ENCODE data around the gene MLIP.
"Not testable (repeated sequence)": the region's sequence is repeated elsewhere in the genome, so short reads cannot be mapped to it uniquely, and the experiment has no call there.

Gene MLIP

DNA sequence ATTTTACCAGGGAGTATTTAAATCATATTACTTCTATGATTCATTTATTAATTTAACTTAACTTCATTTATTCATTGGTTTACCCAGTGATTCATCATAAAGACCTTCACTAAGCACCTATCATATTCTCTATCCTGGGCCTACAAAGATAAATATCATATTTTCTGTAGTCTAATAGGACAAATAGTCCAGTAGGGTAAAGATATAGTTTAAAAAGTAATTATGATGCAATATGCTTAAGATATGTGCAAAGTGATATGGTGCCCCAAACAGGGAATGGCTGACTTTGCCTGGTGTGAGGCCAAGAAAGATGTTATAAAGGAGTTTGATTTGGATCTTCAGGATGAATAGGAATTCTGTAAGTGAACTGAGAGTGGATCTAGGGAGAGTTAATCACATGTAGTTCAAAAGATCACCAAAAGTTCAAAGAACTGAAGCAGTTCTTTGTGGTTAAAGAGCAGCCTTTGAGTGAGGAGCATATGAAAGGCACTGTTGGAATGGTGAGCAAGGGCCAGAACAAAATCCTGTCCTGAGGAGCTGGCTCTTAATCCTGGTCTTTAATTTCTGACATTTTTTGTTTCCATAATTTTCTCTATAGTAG lies 45.5 kb downstream of the MLIP start:
- DNase-seq: no peak

DNA sequence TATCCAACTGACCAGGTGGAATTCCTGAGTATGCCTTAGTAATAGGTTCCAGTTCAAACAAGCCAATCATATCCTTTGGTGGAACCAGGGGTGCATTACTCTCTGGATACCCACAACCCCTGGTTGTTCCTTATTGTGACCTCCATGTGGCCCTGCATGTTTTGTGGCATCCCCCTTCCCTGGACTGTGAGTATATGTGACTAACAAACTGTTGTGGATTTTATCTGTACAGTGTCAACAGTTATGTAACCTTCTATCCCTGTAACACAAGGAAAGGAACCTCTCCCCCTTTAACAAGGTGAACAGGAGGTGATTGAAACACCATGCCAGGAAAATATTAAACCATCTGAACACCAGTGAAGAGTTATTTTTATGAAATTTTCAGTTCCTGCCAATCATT lies 46.2 kb downstream of the MLIP start:
- no peak for DNase-seq

DNA sequence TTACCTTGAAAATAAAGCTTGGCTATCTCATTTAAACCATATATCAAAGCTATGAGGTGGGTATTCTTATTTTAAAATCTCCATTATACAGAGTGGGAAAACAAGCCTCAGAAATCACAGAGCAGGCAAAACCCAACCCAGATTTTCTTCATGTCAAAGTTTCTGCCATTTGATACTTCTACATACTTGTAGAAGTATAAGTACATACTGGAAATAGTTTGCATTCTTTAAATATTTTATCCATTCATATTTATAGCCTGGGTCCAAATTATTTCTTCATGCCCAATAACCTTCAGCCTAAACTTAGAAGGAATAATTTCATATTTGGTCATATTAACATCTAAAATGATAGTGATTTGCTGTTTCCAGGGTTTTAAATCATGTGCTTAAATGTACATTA lies 61.8 kb downstream of the MLIP start:
- DNase-seq: no peak

DNA sequence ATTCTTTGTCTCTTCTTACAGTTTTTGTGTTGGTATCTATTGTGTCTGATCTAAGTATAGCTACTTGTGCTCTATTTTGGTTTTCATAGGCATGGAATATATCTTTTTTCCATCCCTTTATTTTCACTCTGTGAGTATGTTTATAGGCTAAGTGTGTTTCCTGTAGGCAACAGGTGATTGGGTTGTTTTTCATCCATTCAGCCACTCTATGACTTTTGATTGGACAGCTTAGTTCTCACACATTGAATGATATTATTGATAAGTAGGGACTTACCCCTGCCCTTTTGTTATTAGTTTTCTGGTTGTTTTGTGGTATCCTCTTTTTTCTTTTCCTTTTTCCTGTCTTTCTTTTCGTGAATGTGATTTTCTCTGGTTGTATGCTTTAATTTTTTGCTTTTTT lies 67.9 kb downstream of the MLIP start:
- DNase-seq: no peak

DNA sequence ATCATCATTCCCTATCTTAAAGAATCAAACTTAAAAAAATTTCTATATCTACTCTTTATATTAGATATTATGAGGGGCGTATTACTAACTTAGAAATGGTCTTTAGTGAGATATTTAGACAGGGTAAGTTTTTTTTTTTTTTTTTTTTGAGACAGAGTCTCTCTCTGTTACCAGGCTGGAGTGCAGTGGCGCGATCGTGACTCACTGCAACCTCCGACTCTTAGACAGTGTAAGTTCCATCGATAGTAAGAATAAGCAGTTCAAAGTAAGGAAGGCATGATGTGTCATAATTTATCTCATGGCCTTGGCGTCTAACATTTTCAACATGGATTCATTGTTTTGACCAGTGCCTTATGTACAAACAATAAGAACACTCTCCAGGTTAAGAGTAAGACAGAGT lies 72.4 kb downstream of the MLIP start:
- DNase-seq: no peak

DNA sequence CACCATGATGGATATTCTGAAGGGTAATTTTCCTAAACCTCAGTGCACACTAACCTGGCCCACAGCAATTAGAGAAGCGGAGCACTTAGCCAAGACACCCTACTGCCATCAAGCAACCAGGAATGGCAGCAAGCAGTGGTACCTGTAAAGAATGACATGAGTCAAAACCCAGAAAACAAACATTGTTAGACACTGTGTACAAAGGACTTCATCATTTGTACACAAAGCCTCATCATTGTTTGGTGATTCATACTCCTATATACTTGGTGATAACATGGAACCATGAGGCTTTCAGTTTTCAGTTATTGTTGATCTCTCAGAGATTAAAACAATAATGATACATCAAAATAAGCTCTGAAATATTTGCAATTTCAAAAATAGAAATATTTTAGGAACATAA lies 74.6 kb downstream of the MLIP start:
- DNase-seq: no peak

DNA sequence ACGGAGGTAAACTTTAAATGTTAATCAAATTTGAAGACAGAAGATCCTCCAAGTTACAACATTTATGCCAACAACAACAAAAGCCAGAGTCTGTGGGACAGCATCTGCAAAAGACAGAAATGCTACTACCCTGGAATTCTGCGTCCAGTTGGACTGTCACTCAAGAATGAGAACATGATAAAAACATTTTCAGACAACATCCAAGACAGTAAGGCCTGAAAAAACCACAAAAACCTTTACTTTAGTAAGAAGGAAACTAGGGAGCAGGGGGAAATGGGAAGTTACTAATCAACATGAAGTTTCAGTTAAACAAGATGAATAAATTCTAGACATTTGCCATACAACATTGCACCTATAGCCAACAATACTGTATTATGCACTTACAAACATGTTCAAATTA lies 77.6 kb downstream of the MLIP start:
- DNase-seq: no peak

DNA sequence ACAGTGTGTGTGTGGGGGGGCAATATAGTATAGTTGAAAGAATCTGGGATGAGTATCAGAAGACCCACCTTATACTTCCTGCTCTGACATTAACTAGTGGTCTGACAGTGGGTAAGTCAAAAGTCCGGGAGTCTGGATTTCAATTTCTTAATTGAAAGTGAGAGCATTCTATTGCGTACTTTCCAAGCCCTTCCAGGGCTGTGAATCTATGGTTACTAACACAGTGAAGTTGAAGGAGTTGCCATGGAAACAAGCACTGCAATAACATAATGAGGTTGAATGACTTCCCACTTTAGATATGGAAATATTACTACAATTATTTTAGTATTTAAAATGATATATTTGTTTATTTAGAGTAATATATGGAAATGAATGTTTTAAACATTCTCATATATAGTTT lies 80.2 kb downstream of the MLIP start:
- peak; percentile 41 for DNase-seq

DNA sequence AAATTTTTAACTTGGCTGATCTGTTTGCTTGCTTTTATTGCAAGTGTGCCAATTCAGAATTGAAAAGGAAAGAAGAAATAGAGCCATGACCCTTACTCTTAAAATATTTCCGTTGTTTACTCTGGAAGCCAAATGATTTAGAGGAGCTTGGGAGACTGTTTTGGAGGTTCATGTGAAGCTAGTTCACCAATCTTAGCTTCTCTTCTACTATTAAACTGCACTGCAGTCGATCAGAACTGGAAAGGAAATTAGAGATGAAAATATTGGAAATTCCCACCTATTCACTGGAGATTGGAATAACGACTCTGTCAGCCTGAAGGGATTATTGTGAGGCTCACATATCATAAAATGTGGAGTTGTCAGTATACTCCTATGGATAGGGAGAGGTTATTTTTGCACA lies 81.8 kb downstream of the MLIP start:
- no peak for DNase-seq

DNA sequence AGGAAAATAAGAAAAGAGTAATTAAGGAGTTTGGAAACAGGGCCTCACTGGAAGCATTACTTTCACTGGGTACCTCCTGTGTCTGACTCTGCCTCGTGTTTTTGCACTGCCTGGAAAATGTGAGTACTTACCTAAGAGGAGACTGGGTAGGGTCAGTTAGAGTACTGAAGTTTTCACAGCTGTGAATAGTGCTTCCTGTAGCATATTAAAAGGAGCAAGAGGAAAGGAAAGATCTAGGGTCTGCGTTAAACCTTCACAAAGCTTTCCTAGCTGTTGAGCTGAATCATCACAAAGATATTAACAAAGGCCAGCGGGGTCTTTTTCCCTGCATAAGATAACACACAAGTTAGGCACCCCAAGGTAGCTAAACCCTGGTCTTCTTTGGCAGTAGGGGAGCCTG lies 82.3 kb downstream of the MLIP start:
- no peak for DNase-seq

DNA sequence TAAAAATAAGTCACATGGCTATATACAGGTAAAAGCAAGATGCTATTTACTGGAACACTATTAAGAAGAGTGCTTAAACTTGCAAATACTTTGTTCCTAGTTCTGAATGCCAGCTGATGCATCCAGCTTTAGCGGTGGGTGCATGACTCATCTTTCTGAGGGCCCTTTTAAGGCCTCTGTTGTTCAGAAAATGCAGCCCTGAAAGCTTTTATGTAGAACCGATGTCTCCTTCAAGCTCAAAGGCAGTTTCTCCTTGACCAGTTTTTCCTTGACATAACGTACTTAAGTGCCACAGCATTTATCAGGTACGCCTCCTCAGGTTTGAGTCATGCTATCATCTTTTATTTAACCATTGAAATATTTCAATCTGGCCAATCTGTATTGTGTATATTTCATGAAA lies 82.8 kb downstream of the MLIP start:
- no peak for DNase-seq

DNA sequence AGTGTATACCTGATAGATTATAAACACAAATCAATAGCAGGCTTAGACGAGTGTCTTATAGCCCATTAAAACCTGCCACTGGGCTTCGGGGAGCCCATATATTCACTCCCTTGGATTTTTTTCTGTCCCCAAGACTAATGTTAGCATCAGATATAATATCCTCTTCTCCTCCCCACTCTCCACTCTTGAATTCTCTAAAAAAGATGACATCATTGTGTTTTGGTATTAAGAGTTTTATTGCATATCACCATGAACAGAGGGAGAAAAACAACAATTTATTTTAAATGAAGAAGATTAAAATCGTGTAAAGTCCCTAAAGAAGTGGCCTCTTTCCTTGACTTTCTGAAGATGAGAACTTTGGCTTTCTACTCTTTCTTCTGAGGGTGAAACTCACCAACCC lies 84.4 kb downstream of the MLIP start:
- no peak for DNase-seq

DNA sequence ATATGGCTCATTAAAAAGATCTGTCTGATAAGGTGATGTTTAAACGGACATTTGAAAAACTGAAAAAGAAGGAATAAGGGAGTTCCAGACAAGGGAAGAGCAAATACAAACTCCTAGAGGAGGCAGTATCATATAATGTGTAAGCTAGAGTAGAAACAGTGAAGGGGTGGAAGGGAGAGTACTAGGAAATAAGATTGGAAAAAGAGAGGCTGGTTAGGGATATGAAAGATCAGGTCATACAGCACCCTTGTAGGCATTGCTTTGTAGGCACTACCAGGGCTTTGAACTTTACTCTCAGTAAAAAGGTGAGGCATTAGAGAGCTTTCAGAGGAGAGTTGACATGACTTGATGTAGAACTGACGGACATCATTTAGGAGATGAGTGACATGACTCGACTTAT lies 85.7 kb downstream of the MLIP start:
- DNase-seq: no peak

DNA sequence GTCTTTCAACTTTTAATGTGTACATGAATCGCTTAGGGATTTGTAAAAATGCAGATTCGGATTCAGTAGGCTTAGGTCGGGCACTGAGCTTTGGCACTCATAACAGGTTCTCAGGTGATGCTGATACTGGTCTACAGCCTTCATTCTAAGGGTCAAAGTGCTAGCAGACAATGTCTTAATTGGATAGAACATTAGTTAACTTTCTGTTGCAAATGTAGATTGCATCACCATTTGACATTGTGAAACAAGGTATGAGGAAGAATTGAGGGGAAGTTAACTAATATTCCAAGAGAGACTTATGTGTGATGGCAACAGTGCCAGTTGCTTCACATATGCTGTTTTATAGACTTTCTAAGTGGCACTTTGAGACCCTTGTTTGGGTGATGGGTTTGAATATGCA lies 86.9 kb downstream of the MLIP start:
- DNase-seq: no peak

DNA sequence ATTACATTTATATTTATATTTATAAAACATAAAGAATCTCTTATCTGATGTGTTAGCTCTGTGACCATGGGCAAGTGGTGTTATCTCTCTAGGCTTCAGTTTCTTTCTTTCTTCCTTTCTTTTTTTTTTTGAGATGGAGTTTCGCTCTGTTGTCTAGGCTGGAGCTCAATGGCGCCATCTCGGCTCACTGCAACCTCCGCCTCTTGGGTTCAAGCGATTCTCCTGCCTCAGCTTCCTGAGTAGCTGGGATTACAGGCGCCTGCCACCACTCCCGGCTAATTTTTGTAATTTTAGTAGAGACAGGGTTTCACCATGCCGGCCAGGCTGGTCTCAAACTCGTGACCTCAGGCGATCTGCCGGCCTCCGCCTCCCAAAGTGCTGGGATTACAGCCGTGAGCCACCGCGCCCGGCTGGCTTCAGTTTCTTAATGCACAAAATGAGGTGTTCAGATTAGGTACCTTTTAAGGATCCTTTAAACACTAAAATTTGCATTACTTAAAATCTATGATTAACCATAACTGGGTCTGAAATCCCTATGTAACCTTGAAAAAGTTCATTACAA lies 92.3 kb downstream of the MLIP start:
- DNase-seq: not testable (repeated sequence)

DNA sequence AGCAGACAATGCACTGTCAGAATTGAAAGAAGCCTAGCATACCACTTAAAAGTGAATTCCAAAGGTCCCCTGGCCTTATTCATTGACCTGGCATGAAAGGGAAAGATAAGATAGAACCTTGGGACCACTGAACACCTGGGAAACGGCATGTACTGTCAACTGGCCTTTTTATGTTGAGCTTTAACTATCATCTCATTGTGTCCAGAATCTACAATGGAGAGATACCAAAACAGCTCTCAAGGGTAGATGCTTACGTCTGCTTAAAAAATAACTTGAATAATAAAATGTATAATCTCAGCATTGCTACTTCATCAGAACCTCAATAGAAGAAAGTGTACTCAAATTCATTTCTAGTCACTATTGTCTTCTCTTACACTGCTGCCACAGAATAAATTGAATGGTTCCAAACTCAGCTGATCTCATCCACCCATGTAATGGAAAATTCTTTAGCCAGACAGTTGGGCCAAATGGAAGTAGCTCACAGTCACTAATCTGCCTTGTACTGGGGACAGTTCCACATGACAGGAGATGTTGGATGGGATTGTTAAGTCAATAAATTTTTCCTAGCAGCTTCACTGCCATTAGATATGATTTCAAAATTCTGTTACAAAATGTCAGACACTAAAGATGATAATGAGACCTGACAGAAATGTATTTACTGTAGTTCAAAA lies 93.8 kb downstream of the MLIP start:
- peak; percentile 75 for DNase-seq

DNA sequence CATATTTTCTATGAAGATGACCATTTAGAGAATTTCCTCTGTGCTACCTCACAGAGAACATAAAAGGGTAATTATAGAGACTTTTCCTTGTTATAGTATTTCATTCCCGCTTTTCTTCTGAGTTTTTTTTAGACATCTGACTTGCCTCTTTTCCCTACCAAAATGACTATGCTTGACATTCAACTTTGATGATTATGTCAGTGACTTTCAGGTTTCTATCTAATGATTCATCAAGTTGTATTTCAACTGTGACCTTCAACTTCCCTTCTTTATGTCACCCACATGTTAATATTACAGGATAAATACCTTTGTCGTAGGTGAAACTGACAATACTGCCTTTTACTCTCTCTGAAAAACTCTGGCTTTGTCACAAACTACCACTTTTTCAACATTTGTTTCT lies 95.3 kb downstream of the MLIP start:
- DNase-seq: no peak

DNA sequence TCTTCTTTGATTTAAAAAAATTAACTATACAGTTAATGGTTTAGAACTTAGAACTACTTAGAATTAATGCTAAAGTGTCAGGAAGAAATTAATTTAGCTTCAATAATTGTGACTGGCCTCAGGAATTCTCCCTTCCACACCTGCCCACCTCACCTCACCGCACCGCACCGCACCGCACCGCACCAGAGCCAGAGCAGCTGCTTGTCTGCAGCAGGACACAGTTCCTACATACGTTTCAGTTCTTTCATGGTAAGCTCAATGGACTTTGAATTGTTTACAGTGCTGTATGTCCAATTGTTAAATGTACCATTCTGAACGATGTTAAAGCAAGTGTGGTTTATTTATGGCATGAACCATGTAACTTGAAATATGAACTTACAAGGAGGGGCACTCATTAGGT lies 98.7 kb downstream of the MLIP start:
- not testable (repeated sequence) for DNase-seq

DNA sequence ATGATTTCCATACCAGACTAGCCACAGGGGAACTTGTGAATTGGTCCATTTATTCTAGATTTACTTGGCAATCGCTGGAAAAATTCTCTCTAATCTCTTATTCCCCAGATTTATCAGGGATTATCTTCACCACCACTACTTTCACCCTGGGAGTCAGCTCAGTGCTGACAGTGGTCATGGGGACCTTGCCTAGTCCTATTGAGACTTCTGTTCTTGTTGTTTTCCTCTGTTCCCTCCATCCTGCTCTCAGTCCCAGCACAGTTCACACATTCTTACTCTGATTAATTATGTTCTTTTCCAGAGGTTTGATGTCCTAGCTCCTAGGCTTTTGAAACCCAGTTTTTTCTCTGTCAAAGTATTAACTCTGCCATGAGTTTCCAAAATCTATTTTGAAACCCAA lies 103.0 kb downstream of the MLIP start:
- DNase-seq: no peak

DNA sequence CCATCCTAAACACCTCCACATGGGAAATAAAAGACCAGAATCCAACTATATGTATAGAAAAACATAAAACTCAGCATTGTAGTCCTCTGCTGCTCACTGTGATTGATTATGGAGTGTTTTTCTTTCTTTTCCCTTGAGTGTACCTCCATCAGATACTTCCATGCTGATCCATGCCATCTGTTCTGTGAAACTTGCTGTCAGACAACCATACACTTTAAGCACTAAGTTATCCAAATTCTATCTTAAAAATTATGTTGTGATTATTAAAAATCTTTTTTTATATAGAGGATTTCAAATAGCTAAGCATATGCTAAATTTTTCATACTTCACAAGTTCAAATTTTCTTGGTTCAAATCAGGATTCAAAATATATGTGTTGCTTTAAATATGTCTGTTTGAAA lies 105.1 kb downstream of the MLIP start:
- no peak for DNase-seq

DNA sequence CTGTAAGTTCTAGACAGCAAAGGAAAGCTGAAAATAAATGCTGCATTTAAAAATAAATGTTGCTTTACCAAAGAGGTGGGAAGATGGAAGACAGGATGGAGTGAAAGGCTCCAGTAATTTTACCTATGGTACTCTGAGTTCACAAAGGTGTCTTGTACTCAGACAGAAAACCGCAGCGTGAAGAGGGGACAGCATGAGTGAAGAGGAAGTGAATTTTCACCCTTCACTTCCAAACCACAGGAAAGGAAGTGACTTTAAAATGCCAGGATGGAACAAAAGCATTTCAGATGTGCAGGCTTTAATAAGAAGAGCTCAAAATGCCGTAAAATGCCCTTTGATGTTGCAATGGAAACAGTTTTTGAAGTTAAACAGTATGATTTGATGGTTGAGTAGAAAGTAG lies 105.8 kb downstream of the MLIP start:
- DNase-seq: no peak

DNA sequence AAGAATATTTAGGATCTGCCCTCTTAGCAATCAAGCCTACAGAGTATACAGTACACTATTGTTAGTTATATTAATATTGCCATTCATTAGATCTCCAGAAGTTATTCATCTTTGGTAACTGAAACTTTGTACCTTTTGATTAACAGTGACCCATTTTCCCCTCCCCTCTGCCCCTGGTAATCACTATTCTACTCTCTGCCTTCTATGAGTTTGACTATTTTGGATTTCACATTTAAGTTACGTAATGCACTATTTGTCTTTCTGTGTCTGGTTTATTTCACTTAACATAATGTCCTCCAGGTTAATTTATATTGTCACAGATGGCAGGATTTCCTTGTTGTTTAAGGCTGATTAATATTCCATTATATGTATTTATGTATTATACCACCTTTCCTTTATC lies 111.0 kb downstream of the MLIP start:
- DNase-seq: no peak

DNA sequence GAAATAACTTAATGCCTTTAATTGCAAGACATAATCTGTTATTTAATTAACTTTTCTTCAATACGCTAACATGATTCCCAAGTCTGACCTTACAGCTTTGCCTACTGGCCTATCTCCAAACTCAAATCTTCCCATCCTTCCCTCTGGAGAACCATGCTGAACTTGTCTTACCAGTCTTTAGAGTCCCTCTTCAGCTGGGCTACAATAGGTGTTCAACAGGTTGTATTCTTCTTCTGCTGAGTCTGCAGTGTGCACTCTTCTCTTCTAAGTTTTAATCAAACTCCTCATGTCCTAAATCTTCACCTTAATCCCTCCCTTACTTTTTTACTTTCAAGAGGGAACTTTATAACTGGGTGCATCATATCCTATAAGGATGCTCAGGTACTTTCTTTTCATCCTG lies 121.5 kb downstream of the MLIP start:
- no peak for DNase-seq

DNA sequence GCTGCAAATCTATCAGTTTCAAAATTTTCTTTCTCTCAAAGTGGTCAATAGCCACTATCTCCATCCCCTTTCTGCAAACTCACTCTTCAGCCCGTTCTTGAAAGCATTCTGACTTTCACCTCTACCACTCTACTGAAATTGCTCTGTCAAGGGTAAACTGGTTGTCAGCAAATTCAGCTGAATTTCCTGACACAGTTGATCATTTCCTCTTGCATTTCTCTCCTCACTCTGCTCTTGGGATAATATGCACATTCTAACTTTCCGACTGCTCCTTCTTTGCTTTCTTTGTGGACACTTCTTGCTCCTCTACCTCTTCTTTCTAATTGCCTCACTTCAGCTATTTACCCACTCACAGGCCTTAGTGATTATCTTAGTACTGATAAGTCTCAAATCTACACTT lies 123.3 kb downstream of the MLIP start:
- DNase-seq: no peak

DNA sequence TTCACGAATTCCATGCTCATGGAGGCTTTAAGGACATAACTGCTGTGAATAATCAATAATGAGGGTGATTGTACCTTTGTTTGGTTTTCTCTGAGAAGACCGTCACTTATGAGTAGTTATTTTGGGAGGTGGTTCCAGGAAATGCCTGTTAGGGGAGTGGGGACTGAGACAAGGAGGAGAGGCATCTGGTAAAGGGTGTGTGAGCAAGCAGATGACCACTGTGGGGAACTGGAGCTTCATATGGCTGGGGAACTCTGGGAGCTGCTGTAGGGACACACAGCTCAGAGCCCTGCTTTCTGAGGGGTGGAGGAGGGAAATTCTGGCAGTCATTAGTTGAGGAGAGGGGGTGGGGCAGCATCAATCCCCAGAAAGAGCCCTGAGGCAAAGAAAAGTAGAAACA lies 125.7 kb downstream of the MLIP start:
- DNase-seq: no peak

Measured in eye (tissue), 1 donor.